K562 (cell line): ENCODE results near the gene BCL11A. TPM values are rescaled to one million over a fixed set of nuclear protein-coding genes. Genes with fewer than 3 reads are reported as not detected.

Experiments
- ATAC-seq: fragments of 200-7000 bp; cut with Tn5 transposase; 3 replicates; pipeline ENCODE4 v1.9.1; 2020; ENCODE audit warnings: moderate library complexity
- BruUV-seq: library from RNA; stranded (reverse); fragments of 400-500 nt; replicated peaks from 2 replicates; lab custom pipeline; 2021; lab: Mats Ljungman, UMichigan
- CTCF ChIA-PET: fragments of 300-600 bp; formaldehyde crosslinking; extraction: SDS; loops from one replicate; lab custom pipeline; 2021; ENCODE audit warnings: low intra/inter-chr PET ratio; lab: Yijun Ruan, JAX
- POLR2A ChIA-PET: fragments of 300-600, 350-650 bp; sonication (Branson Sonifier 250); formaldehyde crosslinking; extraction: SDS; loops from one replicate; lab custom pipeline; 2021; ENCODE audit warnings: antibody characterized with exemption, inconsistent platforms; lab: Yijun Ruan, JAX
- DNase-seq, 4 experiments: peaks; one replicate each; pipeline versions ENCODE4 v3.0.0 to v3.0.0-alpha.2; 2011 to 2018; ENCODE audit warnings: low spot score in 3 of 4, mixed read lengths in 3 of 4; ENCODE audit errors: extremely low read depth in 1 of 4
- FAIRE-seq: peaks from 2 replicates; lab custom pipeline; 2011; peaks lifted over from hg19 to GRCh38; lab: Jason Lieb, UNC
- H2AFZ ChIP-seq: 2 replicates; pipeline ENCODE4 v1.6.0; 2011; ENCODE audit warnings: low read depth, low read length, control low read depth, inconsistent platforms
- H3K27ac ChIP-seq: fragments of 200-600 bp; 3 replicates; pipeline ENCODE4 v1.8.0; 2011; ENCODE audit warnings: low read depth, mild to moderate bottlenecking, control low read depth, inconsistent platforms, low read length, moderate library complexity, mixed read lengths; ENCODE audit errors: extremely low read depth
- H3K27me3 ChIP-seq, 2 experiments: fragments of 300-600 bp in 1 of 2; 2 replicates in 1 of 2; 3 replicates in 1 of 2; pipeline versions ENCODE4 v1.6.0 to v1.8.0; 2011; ENCODE audit warnings: inconsistent platforms in 2 of 2, low read length in 2 of 2, mild to moderate bottlenecking in 1 of 2, mixed read lengths in 1 of 2, moderate library complexity in 1 of 2; ENCODE audit not compliant: control insufficient read depth in 2 of 2, insufficient read depth in 2 of 2
- H3K36me3 ChIP-seq: fragments of 300-600 bp; 3 replicates; pipeline ENCODE4 v1.8.0; 2011; ENCODE audit warnings: mild to moderate bottlenecking, low read length, inconsistent platforms; ENCODE audit not compliant: control insufficient read depth, insufficient read depth
- H3K4me1 ChIP-seq, 2 experiments: fragments of 200-600 bp in 1 of 2; replicated peaks in 1 of 2; 2 replicates in 1 of 2; 3 replicates in 1 of 2; pipeline versions ENCODE4 v1.5.1 to v1.8.0; 2011; ENCODE audit warnings: inconsistent platforms in 2 of 2, low read length in 2 of 2, mild to moderate bottlenecking in 1 of 2, mixed read lengths in 1 of 2, moderate library complexity in 1 of 2; ENCODE audit not compliant: control insufficient read depth in 2 of 2, insufficient read depth in 2 of 2
- H3K4me2 ChIP-seq: 2 replicates; pipeline ENCODE4 v1.6.1; 2011; ENCODE audit warnings: low read length, control low read depth, inconsistent platforms, mixed read lengths; ENCODE audit not compliant: insufficient read depth
- H3K4me3 ChIP-seq: fragments of 200-600 bp; sonication (generic), shearing (Covaris generic); 2 replicates; pipeline ENCODE4 v1.5.1; 2016; ENCODE audit warnings: control low read depth, inconsistent platforms
- H3K79me2 ChIP-seq: fragments of 200-600 bp; 3 replicates; pipeline ENCODE4 v1.8.0; 2011; ENCODE audit warnings: low read length, inconsistent platforms; ENCODE audit not compliant: control insufficient read depth, insufficient read depth
- H3K9ac ChIP-seq, 2 experiments: 2 replicates each; pipeline versions ENCODE4 v1.6.0 to v1.6.1; 2011; ENCODE audit warnings: low read depth in 2 of 2, low read length in 2 of 2, control low read depth in 1 of 2, inconsistent platforms in 1 of 2, mild to moderate bottlenecking in 1 of 2, mixed read lengths in 1 of 2; ENCODE audit not compliant: insufficient read depth in 1 of 2
- H3K9me1 ChIP-seq: one replicate; pipeline ENCODE4 v1.6.0; 2011; ENCODE audit warnings: inconsistent platforms, mild to moderate bottlenecking, low read length, moderate library complexity; ENCODE audit not compliant: control insufficient read depth, insufficient read depth
- H3K9me3 ChIP-seq: replicated peaks from 2 replicates; pipeline ENCODE4 v1.5.1; 2011; ENCODE audit warnings: low read depth, low read length, inconsistent platforms; ENCODE audit not compliant: control insufficient read depth, insufficient read depth
- H4K20me1 ChIP-seq: replicated peaks from 2 replicates; pipeline ENCODE4 v1.6.1; 2011; ENCODE audit warnings: low read length, inconsistent platforms, mixed read lengths; ENCODE audit not compliant: control insufficient read depth, insufficient read depth
- ATF1 ChIP-seq, 2 experiments: fragments of 450-650 bp in 1 of 2; IDR thresholded peaks; 2 replicates each; pipeline ENCODE4 v1.6.1; 2016; ENCODE audit warnings: missing compliant biosample characterization in 1 of 2, missing genetic modification characterization in 1 of 2
- BACH1 ChIP-seq: fragments of 200-800 bp; sonication (Bioruptor generic); IDR thresholded peaks from 2 replicates; pipeline ENCODE4 v1.6.1; 2016; ENCODE audit warnings: missing genetic modification characterization, missing compliant biosample characterization
- MAFK ChIP-seq: IDR thresholded peaks from 2 replicates; pipeline ENCODE4 v1.6.1; 2011; ENCODE audit warnings: low read length, improper control_type of control experiment
- NFE2L1 ChIP-seq: fragments of 450-650 bp; IDR thresholded peaks from 2 replicates; pipeline ENCODE4 v1.6.1; 2016; ENCODE audit warnings: missing genetic modification characterization, low read depth, mild to moderate bottlenecking, missing compliant biosample characterization, moderate library complexity, borderline replicate concordance
- RHOXF2B ChIP-seq: fragments of 250-450 bp; sonication (Bioruptor Pico); conservative IDR thresholded peaks from 2 replicates; pipeline ENCODE4 v1.5.1; 2021
- SAFB ChIP-seq: fragments of 200-400 bp; formaldehyde crosslinking; IDR thresholded peaks from 2 replicates; pipeline ENCODE4 v1.6.1; 2017; ENCODE audit warnings: low read depth, low read length, borderline replicate concordance
- TAF15 ChIP-seq: fragments of 200-400 bp; formaldehyde crosslinking; IDR thresholded peaks from 2 replicates; pipeline ENCODE4 v1.6.1; 2017; ENCODE audit warnings: mild to moderate bottlenecking, low read depth, low read length, moderate library complexity
- ZBTB1 ChIP-seq: sonication (generic); formaldehyde crosslinking; IDR thresholded peaks from 2 replicates; pipeline ENCODE4 v1.8.1; 2023; ENCODE audit warnings: missing genetic modification reagents, low read depth, mild to moderate bottlenecking, borderline replicate concordance
- ZNF316 ChIP-seq: fragments of 450-650 bp; IDR thresholded peaks from 2 replicates; pipeline ENCODE4 v1.6.1; 2016
- WGBS: fragments of 100-300 bp; shearing (Covaris generic); methylation state at CpG from one replicate; pipeline ENCODE4 v1.1.6; 2016; ENCODE audit warnings: low coverage, mixed read lengths; ENCODE audit not compliant: insufficient coverage; ENCODE audit errors: missing lambda C conversion rate; 5-methylcytosine and 5-hydroxymethylcytosine counted together
- in situ Hi-C: fragments of 300-500 bp; cut with MboI; formaldehyde crosslinking; loops from 4 replicates; pipeline ENCODE4 v1.15.0; 2018; ENCODE audit warnings: inconsistent platforms, mixed read lengths
- intact Hi-C: fragments of 100-400 bp; cut with micrococcal nuclease; formaldehyde crosslinking; loops from 2 replicates; pipeline ENCODE4 v1.14.2; 2022
- polyA plus RNA-seq, 8 experiments: library from polyadenylated mRNA; depleted of rRNA in 4 of 8; stranded (reverse) in 5 of 8; unstranded in 3 of 8; fragments of >200 nt; fragmentation: Nextera tagmentation in 2 of 8; fragmentation: Illumina TruSeq in 1 of 8; extraction: Ambion mirVana in 2 of 8; extraction: Trizol in 1 of 8; gene quantifications; 2 replicates each; pipeline versions ENCODE4 v1.2.1 to v1.2.3, GENCODE V29; 2011 to 2014; ENCODE audit warnings: inconsistent platforms in 1 of 8, missing spikeins in 1 of 8
- total RNA-seq, 7 experiments: library from RNA; depleted of rRNA in 6 of 7; stranded (reverse); fragments of >200 nt in 6 of 7; fragmentation: Illumina TruSeq in 2 of 7; extraction: Trizol in 2 of 7; gene quantifications; 2 replicates each; pipeline versions ENCODE4 v1.2.1 to v1.2.3, GENCODE V29; 2011 to 2021; ENCODE audit warnings: low replicate concordance in 1 of 7

BCL11A gene
- total and polyA plus RNA-seq, 9 of the 15 experiments (the other 6 are each of a cell fraction or from before 2014, with no cell fraction given) = 0.13 TPM; not detected in 8

DNA sequence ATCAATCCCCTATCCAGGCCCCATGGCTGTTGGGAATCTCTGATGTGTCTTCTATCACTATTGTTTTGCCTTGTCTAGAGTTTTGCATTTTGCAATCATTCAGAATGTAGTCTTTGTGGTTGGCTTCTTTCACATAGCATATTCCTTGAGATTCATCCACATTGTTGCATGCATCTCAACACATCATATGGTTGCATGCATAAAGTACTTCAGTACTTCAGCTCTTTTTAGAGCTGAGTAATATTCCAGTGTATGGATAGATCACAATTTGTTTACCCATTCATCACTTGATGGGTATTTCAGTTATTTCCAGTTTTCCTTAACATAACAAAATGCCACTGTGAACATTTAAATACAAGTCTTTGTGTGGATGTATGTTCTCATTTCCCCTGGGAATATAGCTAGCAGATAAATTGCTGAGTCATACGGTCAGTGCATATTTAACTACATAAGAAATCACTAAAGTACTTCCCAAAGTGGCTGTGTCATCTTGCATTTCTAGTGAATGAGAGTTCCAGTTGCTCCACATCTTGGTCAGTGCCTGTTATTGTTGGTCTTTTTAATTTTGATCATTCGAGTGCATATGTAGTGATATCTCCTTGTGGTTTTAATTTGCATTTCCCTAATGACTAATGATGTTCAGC, 138.8 kb downstream of the BCL11A start (continued):
- TF ChIP-seq ZBTB1 = no peak
- TF ChIP-seq NFE2L1 (tag) = peak; percentile 81
- peak; percentile 80 for TF ChIP-seq MAFK
- peak; percentile 50; the same call in 1 of the 2 replicates for TF ChIP-seq BACH1
- peak; percentile 89 for TF ChIP-seq ZNF316

- ChIA-PET CTCF (no interaction called here), POLR2A (no interaction called here)
- H3K27ac ChIP-seq = no peak overlapping the region
- in situ Hi-C loops (no loop called here), intact Hi-C loops (no loop called here)
- 0% methylated on average over 6 of the region's 6 CpGs for WGBS
- no peak for TF ChIP-seq ATF1 (CRISPR knock-in tag; IDR thresholded peaks at IDR 0.05)
- no peak for TF ChIP-seq ATF1 (tag; IDR thresholded peaks at IDR 0.05)
- TF ChIP-seq TAF15 = no peak
- TF ChIP-seq SAFB = no peak
- no peak for TF ChIP-seq RHOXF2B (CRISPR knock-in tag)
- H4K20me1 ChIP-seq = no peaks in the 10 kb centered on the region; the same call in 1 of the 2 replicates
- peaks cover 3 to 20% of the 10 kb centered on the region in 2 experiments; a peak in 3 of 5 replicates for H3K27me3 ChIP-seq
- H3K36me3 ChIP-seq = no peaks in the 10 kb centered on the region
- BruUV-seq = no TSS peak
- H2AFZ ChIP-seq = no peak overlapping the region
- H3K79me2 ChIP-seq = no peaks in the 10 kb centered on the region
- no peaks in the 10 kb centered on the region for H3K9me3 ChIP-seq
- no peak overlapping the region for H3K4me2 ChIP-seq
- no peak overlapping the region for H3K4me3 ChIP-seq
- no peaks in the 10 kb centered on the region for H3K9me1 ChIP-seq
- H3K9ac ChIP-seq = no peak overlapping the region
- DNase-seq (no peak), FAIRE-seq (no peak), ATAC-seq (no peak)
- H3K4me1 ChIP-seq = no peaks in the 10 kb centered on the region
Observed at GRCh38 chr2:60413814-60414168, 139.7 kb downstream of the BCL11A start.
